ENCODE data around the gene SNRNP35. TPM values are rescaled to one million over a fixed set of nuclear protein-coding genes. Genes with fewer than 3 reads are reported as not detected.
"Not testable (repeated sequence)": the region's sequence is repeated elsewhere in the genome, so short reads cannot be mapped to it uniquely, and the experiment has no call there.

Gene SNRNP35
- total and polyA plus RNA-seq, 2 experiments from 2014 or later, result 32.0 to 41.9 TPM

- Histone ChIP-seq H3K27me3 (no peaks in the 10 kb centered on the region), H3K9me3 (ENCODE audit: low read depth) (no peaks in the 10 kb centered on the region), H3K4me3 (no peak overlapping the region), H3K4me1 (ENCODE audit: low read depth) (no peaks in the 10 kb centered on the region), H3K36me3 (peaks cover 28% of the 10 kb centered on the region), H3K27ac (peak overlapping the region; percentile 95)
- peak in 1 of 2 donors; percentile 53 for DNase-seq (ENCODE audit: low read depth in 1 of 2, low spot score in 1 of 2)
- no peak for TF ChIP-seq CTCF (IDR thresholded peaks at IDR 0.05; ENCODE audit: low read depth, low read length)
Observed at GRCh38 chr12:123512838-123513665, 55.1 kb downstream of the SNRNP35 start.

GRCh38 chr12:123513805-123514204 lies 55.9 kb downstream of the SNRNP35 start:
- Histone ChIP-seq H3K27ac (peak overlapping the region; percentile 95), H3K4me1 (ENCODE audit: low read depth) (no peaks in the 10 kb centered on the region), H3K27me3 (no peaks in the 10 kb centered on the region), H3K4me3 (no peak overlapping the region), H3K9me3 (ENCODE audit: low read depth) (no peaks in the 10 kb centered on the region), H3K36me3 (peaks cover 28% of the 10 kb centered on the region)
- TF ChIP-seq CTCF (IDR thresholded peaks at IDR 0.05; ENCODE audit: low read depth, low read length), result no peak
- no peak for DNase-seq (ENCODE audit: low read depth in 1 of 2, low spot score in 1 of 2)

- Histone ChIP-seq H3K27ac (peak overlapping the region; percentile 95), H3K36me3 (peaks cover 28% of the 10 kb centered on the region)
- H3K4me3 ChIP-seq; H3K4me1 ChIP-seq (ENCODE audit: low read depth); H3K27me3 ChIP-seq; DNase-seq (ENCODE audit: low read depth in 1 of 2, low spot score in 1 of 2); H3K9me3 ChIP-seq (ENCODE audit: low read depth): not testable (repeated sequence)
Observed at GRCh38 chr12:123514582-123515221, 56.8 kb downstream of the SNRNP35 start.

GRCh38 chr12:123516216-123516780 lies 58.4 kb downstream of the SNRNP35 start:
- Histone ChIP-seq H3K27ac (peak overlapping the region; percentile 4), H3K4me1 (ENCODE audit: low read depth) (peaks cover 16% of the 10 kb centered on the region), H3K4me3 (no peak overlapping the region), H3K9me3 (ENCODE audit: low read depth) (no peaks in the 10 kb centered on the region), H3K36me3 (peaks cover 26% of the 10 kb centered on the region), H3K27me3 (no peaks in the 10 kb centered on the region)
- DNase-seq (ENCODE audit: low read depth in 1 of 2, low spot score in 1 of 2), result no peak
- no peak for TF ChIP-seq CTCF (IDR thresholded peaks at IDR 0.05; ENCODE audit: low read depth, low read length)

Other genes with a start within 250 kb of the SNRNP35 start
- 47.8 and 90.9 TPM in 2 replicates for gene MPHOSPH9, start 225.0 kb upstream of the SNRNP35 start, total RNA-seq
- gene MPHOSPH9, start 225.0 kb upstream of the SNRNP35 start, polyA plus RNA-seq, result 18.1 and 42.8 TPM in 2 replicates
- gene MTRFR, start 224.7 kb upstream of the SNRNP35 start, total RNA-seq, result 15.0 and 25.8 TPM in 2 replicates
- gene MTRFR, start 224.7 kb upstream of the SNRNP35 start, polyA plus RNA-seq, result 31.9 and 40.8 TPM in 2 replicates
- gene CDK2AP1, start 186.3 kb upstream of the SNRNP35 start, total RNA-seq, result 48.0 and 60.7 TPM in 2 replicates
- 101 and 122 TPM in 2 replicates for gene CDK2AP1, start 186.3 kb upstream of the SNRNP35 start, polyA plus RNA-seq
- 10.3 and 17.7 TPM in 2 replicates for gene SBNO1, start 93.3 kb upstream of the SNRNP35 start, total RNA-seq
- 10.4 and 21.4 TPM in 2 replicates for gene SBNO1, start 93.3 kb upstream of the SNRNP35 start, polyA plus RNA-seq
- 34.2 and 63.3 TPM in 2 replicates for gene KMT5A, start 74.0 kb upstream of the SNRNP35 start, total RNA-seq
- 35.4 and 48.3 TPM in 2 replicates for gene KMT5A, start 74.0 kb upstream of the SNRNP35 start, polyA plus RNA-seq
- gene RILPL2, start 21.5 kb upstream of the SNRNP35 start, total RNA-seq, result 2.9 and 3.2 TPM in 2 replicates
- 4.6 and 5.7 TPM in 2 replicates for gene RILPL2, start 21.5 kb upstream of the SNRNP35 start, polyA plus RNA-seq
- gene RILPL1, start 75.6 kb downstream of the SNRNP35 start, total RNA-seq, result 33.7 and 57.8 TPM in 2 replicates
- gene RILPL1, start 75.6 kb downstream of the SNRNP35 start, polyA plus RNA-seq, result 68.4 and 69.3 TPM in 2 replicates
- gene TMED2, start 126.4 kb downstream of the SNRNP35 start, total RNA-seq, result 122 and 233 TPM in 2 replicates
- gene TMED2, start 126.4 kb downstream of the SNRNP35 start, polyA plus RNA-seq, result 126 and 217 TPM in 2 replicates
- 14.9 and 16.1 TPM in 2 replicates for gene DDX55, start 144.0 kb downstream of the SNRNP35 start, total RNA-seq
- gene DDX55, start 144.0 kb downstream of the SNRNP35 start, polyA plus RNA-seq, result 15.2 and 18.5 TPM in 2 replicates
- 129 and 144 TPM in 2 replicates for gene EIF2B1, start 175.5 kb downstream of the SNRNP35 start, total RNA-seq
- gene EIF2B1, start 175.5 kb downstream of the SNRNP35 start, polyA plus RNA-seq, result 48.5 and 57.6 TPM in 2 replicates
- 12.7 and 16.2 TPM in 2 replicates for gene GTF2H3, start 175.7 kb downstream of the SNRNP35 start, total RNA-seq
- gene GTF2H3, start 175.7 kb downstream of the SNRNP35 start, polyA plus RNA-seq, result 14.7 and 19.6 TPM in 2 replicates
- 5.8 and 7.5 TPM in 2 replicates for gene TCTN2, start 213.0 kb downstream of the SNRNP35 start, total RNA-seq
- gene TCTN2, start 213.0 kb downstream of the SNRNP35 start, polyA plus RNA-seq, result 4.3 and 5.0 TPM in 2 replicates

Data from cardiac muscle cell (in vitro differentiated cells and primary cell).